Erythroblast (primary cell): ENCODE data around the gene XRCC1.

ENCODE experiments used
- GATA1 ChIP-seq: IDR thresholded peaks from 2 replicates; pipeline ENCODE4 v1.6.1; 2011; ENCODE audit warnings: low read depth, mild to moderate bottlenecking, control low read depth, low read length, moderate library complexity
- POLR2A ChIP-seq: IDR thresholded peaks from 2 replicates; pipeline ENCODE4 v1.6.1; 2011; ENCODE audit warnings: mild to moderate bottlenecking, low read length

- TF ChIP-seq POLR2A (no peak), GATA1 (no peak)
These were observed 47.6 kb upstream of the XRCC1 start for GRCh38 chr19:43622956-43623355.
